Bronchial epithelial cell (primary cell): ENCODE measurements around the gene TUSC1. TPM values are rescaled to one million over a fixed set of nuclear protein-coding genes. Genes with fewer than 3 reads are reported as not detected.
A peak's percentile ranks its signal among the peaks of the same experiment; 100 is the strongest.
"Not testable (repeated sequence)": the region's sequence is repeated elsewhere in the genome, so short reads cannot be mapped to it uniquely, and the experiment has no call there.

Experiments used
- DNase-seq: peaks from one replicate; pipeline ENCODE4 v3.0.0-alpha.2; 2010; ENCODE audit warnings: low read depth
- FAIRE-seq: peaks from 2 replicates; lab custom pipeline; 2011; peaks lifted over from hg19 to GRCh38; lab: Jason Lieb, UNC
- H3K27me3 ChIP-seq: 2 replicates; pipeline ENCODE4 v1.5.1; 2011; ENCODE audit warnings: low read length; ENCODE audit not compliant: control insufficient read depth, insufficient read depth
- H3K36me3 ChIP-seq: 2 replicates; pipeline ENCODE4 v1.5.1; 2011; ENCODE audit warnings: low read length; ENCODE audit not compliant: control insufficient read depth, insufficient read depth
- H3K4me3 ChIP-seq: 2 replicates; pipeline ENCODE4 v1.5.1; 2011; ENCODE audit warnings: mild to moderate bottlenecking, low read depth, low read length, control low read depth
- CTCF ChIP-seq: IDR thresholded peaks from 2 replicates; pipeline ENCODE4 v1.5.1; 2011; ENCODE audit warnings: mild to moderate bottlenecking, moderate library complexity, low read length, control low read depth, inconsistent platforms; ENCODE audit not compliant: insufficient read depth, severe bottlenecking
- total RNA-seq: library from RNA; depleted of rRNA; stranded (reverse); fragments of >200 nt; gene quantifications from 2 replicates; pipeline ENCODE4 v1.2.1, GENCODE V29; 2014

Gene TUSC1
- total RNA-seq, 1 donor from 2014 or later = 20.5 TPM

DNA sequence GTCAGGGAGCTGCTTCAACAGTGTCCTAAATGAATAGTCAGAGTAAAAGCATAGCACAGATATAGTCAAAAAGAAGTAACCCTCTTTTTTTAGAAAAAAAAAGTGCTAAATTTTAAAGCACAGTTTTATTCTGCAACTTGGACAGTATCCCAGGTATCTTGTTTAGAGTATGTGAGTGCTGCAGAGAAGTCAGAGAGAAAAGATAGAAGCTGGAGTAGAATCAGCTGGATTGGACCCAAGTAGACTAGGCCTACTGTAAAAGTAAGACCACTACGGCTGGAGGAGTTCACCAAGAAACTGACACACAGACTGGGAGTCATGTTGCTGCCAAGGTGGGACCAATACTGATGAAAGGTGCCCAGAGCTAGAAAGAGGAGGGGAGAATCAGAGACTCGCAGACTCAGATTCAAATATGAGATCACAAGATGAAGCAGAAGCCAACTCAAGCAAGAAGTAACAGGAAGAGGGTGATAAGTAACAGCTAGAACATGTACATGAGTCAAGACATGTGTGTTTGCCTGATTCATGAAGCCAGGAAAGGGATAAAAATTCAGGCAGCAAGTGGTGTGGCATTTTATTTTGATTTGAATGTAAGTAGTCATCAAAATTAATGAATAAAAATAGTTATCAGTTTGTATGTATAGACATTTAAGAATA is 25.6 kb upstream of the TUSC1 start:
- DNase-seq (peak; percentile 91), FAIRE-seq (peak; percentile 75)
- Histone ChIP-seq H3K4me3 (no peak overlapping the region), H3K27me3 (no peaks in the 10 kb centered on the region), H3K36me3 (no peaks in the 10 kb centered on the region)
- no peak for TF ChIP-seq CTCF

- Histone ChIP-seq H3K4me3 (no peak overlapping the region), H3K27me3 (no peaks in the 10 kb centered on the region), H3K36me3 (no peaks in the 10 kb centered on the region)
- no peak for FAIRE-seq
- DNase-seq = peak; percentile 39
- TF ChIP-seq CTCF = no peak
Measured at GRCh38 chr9:25702536-25702935, 24.3 kb upstream of the TUSC1 start.

GRCh38 chr9:25700899-25701298 is 22.7 kb upstream of the TUSC1 start:
- not testable (repeated sequence) for H3K27me3 ChIP-seq, H3K36me3 ChIP-seq, H3K4me3 ChIP-seq, FAIRE-seq
- DNase-seq = peak; percentile 70

- TF ChIP-seq CTCF = no peak
Measured at GRCh38 chr9:25700430-25700829, 22.2 kb upstream of the TUSC1 start.

GRCh38 chr9:25691786-25692185 is 13.5 kb upstream of the TUSC1 start:
- no peak for TF ChIP-seq CTCF
- H3K27me3 ChIP-seq = no peaks in the 10 kb centered on the region
- H3K36me3 ChIP-seq = no peaks in the 10 kb centered on the region
- FAIRE-seq (no peak), DNase-seq (no peak)
- H3K4me3 ChIP-seq = no peak overlapping the region

More at GRCh38 chr9:25700430-25700829, 22.2 kb upstream of the TUSC1 start:
- no peaks in the 10 kb centered on the region for H3K27me3 ChIP-seq
- peak; percentile 58 for DNase-seq
- no peaks in the 10 kb centered on the region for H3K36me3 ChIP-seq
- FAIRE-seq = no peak
- H3K4me3 ChIP-seq = no peak overlapping the region

GRCh38 chr9:25684321-25684720 is 6.1 kb upstream of the TUSC1 start:
- no peak for DNase-seq
- H3K27me3 ChIP-seq = no peaks in the 10 kb centered on the region
- FAIRE-seq = no peak
- TF ChIP-seq CTCF = no peak
- no peak overlapping the region for H3K4me3 ChIP-seq
- H3K36me3 ChIP-seq = no peaks in the 10 kb centered on the region
